Hepatocyte (in vitro differentiated cells): ENCODE results near the gene SORCS2.

Experiments used
- CTCF ChIP-seq: fragments of 200-600 bp; sonication (generic); IDR thresholded peaks from 2 replicates; pipeline ENCODE4 v1.5.1; 2016; ENCODE audit warnings: antibody characterized with exemption, mild to moderate bottlenecking; ENCODE audit not compliant: poor library complexity
- EZH2phosphoT487 ChIP-seq: fragments of 200-600 bp; sonication (generic); IDR thresholded peaks from one replicate; pipeline ENCODE4 v1.6.1; 2018; ENCODE audit warnings: antibody characterized with exemption, mild to moderate bottlenecking, low read depth, moderate library complexity; ENCODE audit not compliant: unreplicated experiment, severe bottlenecking

DNA sequence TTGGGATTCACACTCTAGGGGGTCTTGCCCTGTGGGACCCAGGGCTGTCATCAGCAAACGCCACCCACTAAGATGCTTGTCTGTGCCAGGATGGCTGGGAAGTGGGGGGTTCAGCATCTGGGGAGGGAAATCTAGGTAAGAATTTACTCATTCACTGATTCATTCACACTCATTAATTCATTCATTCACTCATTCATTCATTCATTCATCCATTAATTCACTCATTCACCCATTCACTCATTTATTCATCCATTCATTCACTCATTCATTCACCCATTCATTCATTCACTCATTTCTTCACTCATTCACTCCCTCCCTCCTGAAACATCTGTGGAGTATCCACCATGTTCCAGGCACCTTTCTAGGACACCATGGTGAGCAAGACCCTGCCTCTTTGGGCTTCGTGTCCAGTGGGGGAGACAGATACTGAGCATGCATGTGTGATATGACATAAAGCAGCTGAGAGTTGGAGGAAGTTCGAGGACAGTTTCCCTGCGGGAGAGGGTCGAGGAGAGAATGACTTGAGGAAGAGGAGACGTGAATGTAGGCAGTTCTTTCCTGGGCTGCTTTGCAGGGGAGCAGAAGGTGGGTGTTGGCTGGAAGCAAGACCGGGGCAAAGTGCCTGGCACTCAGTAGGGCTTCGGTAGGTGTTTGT lies 90.6 kb downstream of the SORCS2 start:
- TF ChIP-seq CTCF (no peak), EZH2phosphoT487 (no peak)
